HG03342 (cell line): Measurements from ENCODE around the gene ESD.
"Not testable (repeated sequence)": the region's sequence is repeated elsewhere in the genome, so short reads cannot be mapped to it uniquely, and the experiment has no call there.

Experiments used
- ATAC-seq: cut with Tn5 transposase; IDR thresholded peaks from one replicate; pipeline ENCODE4 v1.9.1; 2021; ENCODE audit warnings: mild to moderate bottlenecking, moderate library complexity; ENCODE audit not compliant: unreplicated experiment

ESD gene

GRCh38 chr13:46796129-46796514 is 839 bp downstream of the ESD start:
- ATAC-seq = no peak

DNA sequence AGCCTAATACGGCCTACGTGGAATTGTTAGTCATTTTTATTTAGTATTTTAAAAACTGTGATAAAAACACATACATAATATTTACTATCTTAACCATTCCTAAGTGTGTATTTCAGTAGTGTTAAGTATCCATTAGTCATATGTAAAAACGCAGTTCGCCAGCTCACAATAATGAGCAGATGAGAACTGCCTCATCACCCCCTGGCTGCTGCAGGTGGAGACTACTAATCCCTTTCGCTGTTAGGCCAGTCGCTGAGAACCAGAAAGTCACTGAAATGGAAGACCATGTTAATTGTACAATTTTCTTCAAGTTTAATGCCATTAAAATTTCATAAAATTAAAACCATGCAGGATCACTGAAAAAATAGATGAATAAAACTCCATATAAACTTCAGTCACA is 1.6 kb downstream of the ESD start:
- ATAC-seq = no peak

GRCh38 chr13:46783504-46783903 is 13.5 kb downstream of the ESD start:
- ATAC-seq = no peak

DNA sequence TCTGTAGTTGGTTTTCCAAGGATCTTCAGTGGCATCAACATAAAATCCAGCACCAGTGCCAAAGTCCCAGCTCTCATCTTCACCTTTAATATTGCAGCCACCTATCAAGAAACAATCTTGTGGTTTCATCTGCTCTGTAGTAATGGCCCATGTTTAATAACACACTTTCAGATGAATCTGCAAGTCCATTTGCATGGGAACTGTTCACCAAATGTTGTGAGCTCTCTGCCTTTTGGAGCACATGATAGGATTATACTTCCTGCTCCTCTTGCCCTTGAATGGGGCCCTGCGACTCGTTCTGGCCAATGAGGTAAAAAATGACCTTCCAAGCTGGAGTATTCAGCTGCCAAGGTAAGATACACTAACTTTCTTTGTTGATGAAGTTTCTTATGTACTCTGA is 14.3 kb downstream of the ESD start:
- no peak for ATAC-seq

GRCh38 chr13:46782066-46782465 is 14.9 kb downstream of the ESD start:
- no peak for ATAC-seq

- ATAC-seq = no peak
Observed at GRCh38 chr13:46778890-46779289, 18.1 kb downstream of the ESD start.

DNA sequence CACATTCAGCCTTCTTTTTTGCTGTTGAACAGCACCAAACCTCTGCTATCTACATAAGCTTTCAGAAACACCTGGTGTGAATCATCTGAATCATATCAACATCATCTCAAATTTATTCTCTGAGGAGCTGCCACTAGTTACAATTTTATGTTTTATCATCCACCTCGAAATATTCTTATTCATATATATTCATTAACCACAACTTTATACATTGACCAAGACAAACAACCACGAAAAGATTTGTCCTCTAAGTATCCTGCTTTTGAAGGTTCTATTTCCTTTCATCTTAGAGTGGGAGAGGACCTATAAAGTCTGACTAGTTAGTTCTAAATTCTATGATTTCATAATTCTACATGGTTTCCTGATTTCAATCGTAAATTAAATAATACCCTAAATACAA is 18.9 kb downstream of the ESD start:
- no peak for ATAC-seq

- no peak for ATAC-seq
Observed at GRCh38 chr13:46775385-46776107, 21.4 kb downstream of the ESD start.

- ATAC-seq = no peak
Observed at GRCh38 chr13:46773541-46773940, 23.4 kb downstream of the ESD start.

DNA sequence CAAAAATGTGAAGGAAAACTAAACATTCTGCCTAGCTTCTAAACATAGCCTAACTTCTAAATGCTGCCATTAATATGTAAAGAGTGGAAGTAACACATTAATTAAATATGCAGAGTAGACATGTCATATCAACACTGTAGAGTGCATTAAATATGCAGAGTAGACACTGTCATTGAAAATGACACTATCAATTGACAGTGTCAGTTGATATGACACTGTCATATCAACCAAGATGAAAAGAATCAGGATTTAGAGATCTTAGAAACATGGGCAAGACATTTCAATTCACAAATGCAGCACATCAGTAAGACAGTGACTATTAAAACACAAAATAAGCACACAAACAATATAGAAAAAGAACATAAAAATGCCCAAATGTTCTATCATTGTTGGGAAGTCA is 25.3 kb downstream of the ESD start:
- no peak for ATAC-seq

DNA sequence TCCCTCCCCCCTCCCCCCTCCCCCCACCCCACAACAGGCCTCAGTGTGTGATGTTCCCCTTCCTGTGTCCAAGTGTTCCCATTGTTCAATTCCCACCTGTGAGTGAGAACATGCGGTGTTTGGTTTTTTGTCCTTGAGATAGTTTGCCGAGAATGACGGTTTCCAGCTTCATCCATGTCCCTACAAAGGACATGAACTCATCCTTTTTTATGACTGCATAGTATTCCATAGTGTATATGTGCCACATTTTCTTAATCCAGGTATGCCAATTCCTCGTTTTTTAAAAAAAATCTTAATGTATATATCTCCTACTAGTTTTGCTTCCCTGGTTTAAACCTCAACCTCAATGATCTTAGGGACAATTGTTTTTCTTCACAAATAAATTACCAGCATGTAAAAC is 27.0 kb downstream of the ESD start:
- ATAC-seq = not testable (repeated sequence)

DNA sequence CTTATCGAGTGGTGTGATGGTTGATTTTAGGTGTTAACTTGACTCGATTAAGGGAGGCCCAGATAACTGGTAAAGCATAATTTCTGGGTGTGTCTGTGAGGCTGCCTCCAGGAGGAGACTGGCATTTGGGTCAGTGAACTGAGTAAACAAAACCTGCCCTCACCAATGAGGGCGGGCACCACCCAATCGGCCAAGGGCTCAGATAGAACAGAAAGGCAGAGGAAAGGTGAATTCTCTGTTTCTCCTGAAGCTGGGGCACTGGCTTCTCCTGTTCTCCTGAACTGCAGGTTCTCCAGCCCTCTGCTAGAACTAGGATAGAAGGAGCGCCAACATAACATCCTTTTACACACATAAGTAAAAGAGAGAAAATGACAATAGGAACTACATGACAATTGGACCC is 35.1 kb downstream of the ESD start:
- no peak for ATAC-seq

DNA sequence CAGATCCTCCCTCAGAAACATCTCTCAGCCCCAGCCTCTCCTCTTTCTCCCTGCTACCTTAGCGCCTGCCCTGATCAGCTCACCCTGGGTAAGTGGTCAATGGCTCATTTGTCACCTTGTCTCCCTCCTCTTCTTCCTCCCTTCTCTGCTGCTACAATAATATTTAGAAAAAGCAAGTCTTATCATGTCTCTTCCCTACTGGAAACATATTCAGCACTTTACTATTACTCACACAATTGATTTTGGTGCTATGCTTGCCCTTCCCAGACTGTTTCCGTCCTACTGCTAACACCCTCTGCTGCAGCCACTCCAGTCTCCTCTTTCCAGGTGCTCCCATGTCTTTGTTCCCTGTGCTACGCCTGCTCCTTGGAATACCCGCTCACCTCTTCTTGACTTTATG is 35.8 kb downstream of the ESD start:
- ATAC-seq = no peak

DNA sequence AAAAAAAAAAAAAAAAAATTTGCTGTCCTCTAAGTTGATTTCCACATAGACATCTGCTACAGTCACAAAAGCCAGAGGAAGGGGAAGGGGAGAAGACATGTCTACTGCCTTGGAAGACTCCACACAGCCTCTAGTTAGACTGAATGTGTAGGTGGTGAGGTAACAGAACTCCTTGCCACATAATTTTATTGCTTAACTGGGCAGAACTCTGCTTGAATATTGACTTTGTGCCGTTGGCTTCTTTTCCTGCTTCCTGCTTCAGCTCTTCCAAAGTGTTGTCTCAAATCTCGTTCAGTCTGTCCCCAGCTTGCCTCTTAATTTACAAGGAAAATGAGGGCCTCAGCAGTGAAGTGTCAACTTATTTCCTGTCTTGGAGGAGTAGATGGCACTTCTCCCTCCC is 37.1 kb downstream of the ESD start:
- ATAC-seq = no peak

DNA sequence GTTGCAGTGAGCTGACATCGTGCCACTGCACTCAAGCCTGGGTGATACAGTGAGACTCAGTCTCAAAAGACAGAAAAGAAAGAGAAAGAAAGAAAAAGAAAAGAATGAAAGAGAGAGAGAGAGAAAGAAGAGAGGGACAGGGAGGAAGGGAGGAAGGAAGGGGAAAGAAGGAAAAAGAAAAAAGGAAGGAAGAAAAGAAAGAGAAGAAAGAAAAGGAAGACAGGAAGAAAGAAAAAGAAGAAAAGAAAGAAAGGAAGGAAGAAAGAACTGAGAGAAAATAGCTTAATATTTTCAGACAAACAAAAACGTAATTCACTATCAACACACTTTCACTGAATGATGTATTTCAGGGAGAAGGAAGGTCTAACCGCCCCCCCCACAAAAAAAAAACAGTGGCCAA is 39.3 kb downstream of the ESD start:
- ATAC-seq = no peak

GRCh38 chr13:46756977-46757376 is 40.0 kb downstream of the ESD start:
- no peak for ATAC-seq

- ATAC-seq = not testable (repeated sequence)
Observed at GRCh38 chr13:46755508-46755907, 41.5 kb downstream of the ESD start.

GRCh38 chr13:46754812-46755211 is 42.1 kb downstream of the ESD start:
- ATAC-seq = no peak

- no peak for ATAC-seq
Observed at GRCh38 chr13:46753917-46754316, 43.0 kb downstream of the ESD start.

- no peak for ATAC-seq
Observed at GRCh38 chr13:46753137-46753536, 43.8 kb downstream of the ESD start.

DNA sequence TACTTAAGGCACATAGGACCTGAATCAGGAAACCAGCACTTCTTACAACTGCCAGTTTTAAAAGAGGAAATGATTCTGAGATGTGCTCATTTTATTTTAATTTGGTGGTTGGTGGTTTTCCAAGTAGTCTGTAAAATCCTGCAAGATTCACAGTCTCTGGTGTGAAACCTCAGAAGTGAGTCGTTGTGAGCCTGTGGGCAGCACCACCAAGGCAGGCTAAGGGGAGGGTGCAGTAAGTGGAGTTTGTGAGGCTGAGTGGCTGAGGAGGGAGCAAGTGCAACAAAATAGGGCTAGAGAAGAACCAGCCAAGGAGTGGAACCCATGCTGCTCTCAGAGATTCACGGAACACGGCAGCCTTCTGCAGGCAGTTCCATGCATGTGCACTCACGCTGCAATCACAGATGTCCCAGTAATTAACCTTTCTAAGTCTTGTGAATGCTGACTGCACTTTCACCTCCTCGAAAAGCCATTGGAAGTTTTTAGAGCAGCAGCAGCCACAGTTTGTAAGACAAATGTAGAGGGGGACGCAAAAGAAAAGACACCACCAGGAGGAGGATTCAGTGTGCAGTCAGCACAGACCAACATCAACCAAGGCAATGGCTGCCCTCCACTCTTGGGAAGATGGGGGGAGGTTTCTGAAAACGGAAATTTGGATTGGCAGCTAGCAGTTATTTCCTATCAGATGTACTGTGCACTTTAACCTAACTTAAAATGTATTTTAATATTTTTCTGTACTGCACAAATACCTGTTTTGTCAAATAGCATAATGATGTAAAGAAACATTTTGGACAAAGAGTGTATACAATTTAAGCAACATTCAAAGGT is 44.9 kb downstream of the ESD start:
- ATAC-seq = peak; percentile 85

- no peak for ATAC-seq
Observed at GRCh38 chr13:46749951-46750350, 47.0 kb downstream of the ESD start.
